Forelimb muscle (tissue), 1 donor: Measurements from ENCODE around the gene ZNF83. TPM values are rescaled to one million over a fixed set of nuclear protein-coding genes. Genes with fewer than 3 reads are reported as not detected.
"Not testable (repeated sequence)": the region's sequence is repeated elsewhere in the genome, so short reads cannot be mapped to it uniquely, and the experiment has no call there.

Source experiments
- DNase-seq: peaks from one replicate; pipeline ENCODE4 v3.0.0-alpha.2; 2013; ENCODE audit warnings: low read depth
- polyA plus RNA-seq: library from polyadenylated mRNA; unstranded; fragments of 120-200 nt; gene quantifications from one replicate; pipeline ENCODE4 v1.2.1, GENCODE V29; 2013; ENCODE audit not compliant: insufficient read length

ZNF83 gene
- polyA plus RNA-seq, 1 donor: 53.9 TPM

DNA sequence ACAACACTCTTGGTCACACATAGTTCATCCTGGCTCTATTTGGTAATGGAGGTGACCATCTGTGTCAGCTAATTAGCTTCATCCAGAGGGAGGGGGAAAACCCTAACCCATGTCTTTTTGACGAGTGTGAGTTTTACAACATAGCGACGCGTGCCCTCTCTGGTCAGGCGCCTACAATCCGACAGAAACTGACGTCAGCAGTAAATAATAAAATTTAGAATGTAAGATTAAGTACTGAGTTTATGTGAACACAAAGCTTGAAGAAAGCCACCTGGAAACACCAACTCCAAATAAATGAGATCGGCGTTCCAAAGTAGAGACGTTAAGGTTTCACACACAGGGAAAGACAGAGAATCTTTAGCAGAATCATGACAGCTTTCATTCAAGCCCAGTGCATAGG is 1.8 kb upstream of the ZNF83 start:
- no peak for DNase-seq

DNA sequence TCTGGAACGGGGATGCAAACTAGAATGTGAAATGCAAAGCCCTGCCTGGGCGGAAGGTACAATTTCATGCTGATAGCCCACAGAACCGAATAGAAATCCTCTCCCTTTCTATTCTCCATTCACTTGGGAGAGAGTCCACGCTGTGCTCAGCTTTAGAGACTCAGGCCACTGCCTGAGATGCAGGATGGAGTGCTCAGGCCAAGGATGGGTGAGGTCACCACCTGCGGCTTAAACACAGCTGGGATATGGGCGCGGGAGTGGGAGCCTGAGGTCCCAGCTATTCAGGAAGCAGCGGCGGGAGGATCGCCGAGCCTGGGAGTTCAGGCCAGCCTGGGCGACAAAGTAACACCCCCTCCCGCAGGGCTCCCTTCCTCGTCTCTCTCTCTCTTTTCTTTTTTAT is 446 bp upstream of the ZNF83 start:
- peak; percentile 5 for DNase-seq

DNA sequence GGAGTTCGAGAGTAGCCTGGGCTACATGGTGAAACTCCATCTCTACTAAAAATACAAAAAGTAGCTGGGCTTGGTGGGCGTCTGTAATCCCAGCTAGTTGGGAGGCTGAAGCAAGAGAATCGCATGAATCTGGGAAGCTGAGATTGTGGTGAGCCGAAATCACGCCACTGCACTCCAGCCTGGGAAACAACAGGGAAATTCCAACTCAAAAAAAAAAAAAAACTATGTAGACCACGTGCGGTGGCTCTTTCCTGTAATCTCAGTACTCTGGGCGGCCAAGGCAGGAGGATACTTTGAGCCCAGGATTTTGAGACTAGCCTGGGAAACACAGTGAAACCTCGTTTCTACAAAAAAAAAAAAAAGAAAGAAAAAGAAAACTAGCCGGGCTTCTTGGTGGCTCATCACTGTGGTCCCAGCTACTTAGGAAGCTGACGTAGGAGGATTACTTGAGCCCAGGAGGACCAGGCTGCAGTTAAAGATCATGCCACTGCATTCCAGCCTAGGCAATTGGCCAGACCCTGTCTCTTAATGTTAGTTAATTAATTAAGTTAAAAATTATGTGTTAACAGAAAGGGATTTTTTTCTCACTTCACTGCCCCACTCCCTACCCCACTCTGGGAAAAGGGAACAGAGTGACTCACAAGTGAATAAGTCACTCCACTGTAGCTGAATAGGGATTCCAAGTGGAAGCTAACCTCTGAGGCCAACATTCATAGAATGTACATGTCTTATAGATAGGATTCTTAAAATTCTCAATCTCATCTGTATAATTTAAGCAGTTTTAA is 2.2 kb downstream of the ZNF83 start:
- DNase-seq: no peak

DNA sequence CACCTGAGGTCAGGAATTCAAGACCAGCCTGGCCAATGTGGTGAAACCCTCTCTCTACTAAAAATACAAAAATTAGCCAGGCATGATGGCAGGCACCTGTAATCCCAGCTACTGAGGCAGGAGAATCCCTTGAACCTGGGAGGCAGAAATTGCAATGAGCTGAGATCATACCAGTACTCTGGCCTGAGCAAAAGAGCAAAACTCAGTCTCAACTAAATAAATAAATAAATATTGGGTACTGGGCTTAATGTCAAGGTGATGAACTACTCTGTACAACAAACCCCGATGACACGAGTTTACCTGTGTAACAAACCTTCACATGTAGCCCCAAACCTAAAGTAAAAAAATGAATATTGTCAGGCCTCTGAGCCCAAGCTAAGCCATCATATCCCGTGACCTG is 10.7 kb downstream of the ZNF83 start:
- DNase-seq: not testable (repeated sequence)

DNA sequence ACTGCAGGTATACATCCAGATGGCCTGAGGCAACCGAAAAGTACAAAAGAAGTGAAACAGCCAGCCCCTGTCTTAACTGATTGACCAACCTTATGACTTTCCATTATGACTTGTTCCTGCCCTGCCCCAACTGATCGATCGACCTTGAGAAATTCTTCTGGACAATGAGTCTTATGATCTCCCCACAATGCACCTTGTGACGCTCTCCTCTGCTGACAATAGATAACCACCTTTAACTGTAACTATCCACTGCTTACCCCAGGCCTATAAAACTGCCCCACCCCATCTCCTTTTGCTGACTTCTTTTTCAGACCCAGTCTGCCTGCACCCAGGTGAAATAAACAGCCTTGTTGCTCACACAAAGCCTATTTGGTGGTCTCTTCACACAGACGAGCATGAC is 11.2 kb downstream of the ZNF83 start:
- DNase-seq: no peak

DNA sequence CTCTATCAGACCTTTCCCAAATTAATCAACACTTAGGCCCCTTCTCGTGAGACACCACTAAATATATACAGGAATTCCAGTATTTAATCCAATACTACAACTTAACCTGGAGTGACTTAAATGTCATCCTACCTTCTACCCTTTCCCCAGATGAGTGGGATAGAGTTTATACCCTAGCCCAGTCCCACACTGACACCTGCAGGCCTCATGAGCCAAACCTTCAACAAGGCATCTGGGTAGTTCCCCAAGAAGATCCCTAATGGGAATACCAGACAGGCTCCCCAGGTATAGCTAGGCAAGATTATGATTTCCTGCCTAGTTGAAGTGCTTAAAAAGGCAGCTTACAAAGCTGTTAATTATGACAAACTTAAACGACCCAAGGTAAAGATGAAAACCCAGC is 15.9 kb downstream of the ZNF83 start:
- no peak for DNase-seq

DNA sequence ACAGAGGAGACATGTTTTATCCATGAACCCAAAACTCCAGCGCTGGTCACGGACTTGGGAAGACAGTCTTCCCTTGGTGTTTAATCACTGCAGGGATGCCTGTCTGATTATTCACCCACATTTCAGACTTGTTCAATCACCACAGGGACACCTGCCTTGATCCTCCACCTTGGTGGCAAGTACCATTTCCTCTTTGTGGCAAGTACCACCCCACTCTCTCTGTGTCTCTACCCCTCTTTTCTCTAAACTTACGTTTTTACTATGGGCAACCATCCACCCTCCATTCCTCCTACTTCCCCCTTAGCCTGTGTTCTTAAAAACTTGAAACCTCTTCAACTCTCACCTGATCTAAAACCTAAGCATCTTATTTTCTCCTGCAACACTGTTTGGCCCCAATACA is 16.8 kb downstream of the ZNF83 start:
- no peak for DNase-seq

DNA sequence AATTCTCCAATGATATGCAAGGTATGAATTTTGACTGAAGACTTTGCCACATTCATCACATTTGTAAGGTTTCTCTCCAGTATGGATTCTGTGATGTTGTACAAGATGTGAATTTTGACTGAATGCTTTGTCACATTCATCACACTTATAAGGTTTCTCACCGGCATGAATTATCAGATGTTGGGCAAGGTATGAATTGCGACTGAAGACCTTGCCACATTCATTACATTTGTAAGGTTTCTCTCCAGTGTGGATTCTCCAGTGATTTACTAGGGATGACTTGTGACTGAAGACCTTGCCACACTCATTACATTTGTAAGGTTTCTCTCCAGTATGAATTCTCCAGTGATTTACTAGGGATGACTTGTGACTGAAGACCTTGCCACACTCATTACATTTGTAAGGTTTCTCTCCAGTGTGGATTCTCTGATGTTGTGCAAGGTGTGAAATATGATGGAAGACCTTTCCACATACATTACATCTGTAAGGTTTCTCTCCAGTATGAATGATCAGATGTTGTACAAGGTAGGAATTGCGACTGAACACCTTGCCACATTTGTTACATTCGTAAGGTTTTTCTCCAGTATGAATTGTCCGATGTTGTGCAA is 24.8 kb downstream of the ZNF83 start:
- no peak for DNase-seq

DNA sequence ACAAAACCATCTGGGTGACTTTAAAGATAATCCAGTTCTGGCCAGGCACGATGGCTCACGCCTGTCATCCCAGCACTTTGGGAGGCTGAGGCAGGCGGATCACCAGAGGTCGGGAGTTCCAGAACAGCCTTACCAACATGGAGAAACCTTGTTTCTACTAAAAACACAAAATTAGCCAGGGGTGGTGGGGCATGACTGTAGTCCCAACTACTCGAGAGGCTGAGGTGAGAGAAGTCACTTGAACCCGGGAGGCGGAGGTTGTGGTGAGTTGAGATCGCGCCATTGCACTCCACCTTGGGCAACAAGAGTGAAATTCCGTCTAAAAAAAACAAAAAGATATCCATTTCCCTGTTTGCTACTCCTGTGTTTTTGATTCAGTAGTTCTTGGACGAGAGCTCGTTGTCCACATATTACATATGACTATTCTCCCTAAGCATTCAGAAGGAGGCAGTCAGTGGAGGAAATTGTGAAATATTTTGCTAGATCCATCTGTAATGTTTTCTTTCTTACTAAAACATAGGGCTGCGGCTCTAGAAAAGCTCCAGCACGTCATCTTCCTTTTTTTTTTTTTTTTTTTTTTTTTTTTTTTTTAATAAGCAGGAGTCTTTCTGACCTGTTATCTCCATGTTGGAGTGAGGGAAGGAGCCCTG is 34.5 kb downstream of the ZNF83 start:
- no peak for DNase-seq

DNA sequence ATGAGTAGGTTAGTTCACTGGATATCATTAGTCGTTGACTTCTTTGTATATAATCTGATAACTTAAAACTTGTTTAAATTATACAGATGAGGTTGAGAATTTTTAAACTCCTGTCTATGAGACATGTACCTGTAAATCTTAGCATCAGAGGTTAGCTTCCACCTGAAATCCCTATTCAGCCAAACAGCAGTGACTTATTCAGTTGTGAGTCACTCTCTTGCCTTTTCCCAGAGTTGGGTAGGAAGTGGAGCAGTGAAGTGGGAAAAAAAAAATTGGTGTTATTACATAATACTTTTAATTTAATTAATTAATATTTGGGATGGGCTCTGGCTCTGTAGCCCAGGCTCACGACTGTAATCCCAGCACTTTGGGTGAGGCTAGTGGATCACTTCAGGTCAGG is 35.2 kb downstream of the ZNF83 start:
- DNase-seq: no peak

DNA sequence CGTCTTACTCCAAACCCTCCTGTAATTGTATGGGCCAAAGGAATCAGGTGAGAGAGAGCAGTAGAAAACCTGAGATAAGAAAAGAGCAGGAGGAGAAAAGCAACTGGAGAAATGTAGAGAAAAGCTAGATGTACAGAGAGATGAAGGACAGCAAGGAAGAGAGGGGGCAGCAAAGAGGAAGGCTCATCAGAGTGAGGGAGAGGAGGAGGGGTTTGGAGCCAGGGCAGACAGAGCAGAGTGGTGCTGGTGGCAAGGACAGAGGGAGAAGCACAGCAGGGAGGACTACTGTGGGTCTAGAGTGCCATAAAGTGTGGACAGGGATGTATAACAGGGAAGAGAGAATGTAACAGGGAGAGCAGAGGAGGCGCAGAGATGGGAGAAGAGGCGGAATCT is 36.2 kb downstream of the ZNF83 start:
- not testable (repeated sequence) for DNase-seq

DNA sequence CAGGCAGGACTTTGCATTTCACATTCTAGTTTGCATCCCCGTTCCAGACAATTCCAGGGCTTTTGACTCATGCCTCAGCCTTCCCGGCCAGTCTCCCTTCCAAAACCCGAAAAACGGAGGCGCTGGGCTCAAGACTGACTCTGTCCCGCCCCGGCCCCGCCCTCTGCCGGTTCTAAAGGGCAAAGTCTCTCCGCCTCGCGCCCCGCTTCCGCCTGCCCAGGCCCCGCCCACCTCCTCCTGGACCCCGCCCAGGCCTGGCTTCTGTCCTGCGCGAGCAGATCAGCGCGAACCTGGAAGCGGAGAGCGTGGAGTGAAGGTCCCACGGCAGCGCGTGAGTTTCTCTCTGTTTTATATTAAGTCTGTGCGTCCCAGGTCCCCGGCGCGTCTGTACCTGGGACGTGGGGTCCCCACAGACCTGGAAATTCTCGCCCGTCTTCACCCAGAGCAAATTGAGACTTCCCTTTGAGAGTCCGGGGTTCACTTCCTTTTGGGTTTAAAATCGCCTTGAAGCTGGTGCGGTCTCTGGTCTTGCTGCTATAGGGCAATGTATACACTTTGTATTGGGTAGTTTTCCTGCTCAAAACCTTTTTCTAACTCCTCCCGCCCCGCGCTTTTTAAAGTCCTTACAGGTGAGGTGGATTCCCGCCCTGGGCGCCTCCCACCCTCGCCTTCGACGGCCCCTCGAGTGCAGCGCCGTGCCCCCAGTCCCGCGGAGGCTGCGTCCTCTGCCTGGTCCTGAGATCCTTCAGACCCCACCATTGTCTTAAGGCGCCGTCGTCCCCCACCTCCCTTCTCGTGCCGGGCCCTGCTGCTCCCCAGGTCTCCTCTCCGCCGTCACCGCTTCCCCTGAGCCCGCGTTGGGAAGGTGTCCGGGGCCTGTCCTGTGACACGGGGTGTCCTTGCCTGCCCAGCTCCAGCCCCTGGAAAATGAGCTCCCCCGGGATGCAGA is 36.9 kb downstream of the ZNF83 start:
- peak; percentile 36 for DNase-seq

DNA sequence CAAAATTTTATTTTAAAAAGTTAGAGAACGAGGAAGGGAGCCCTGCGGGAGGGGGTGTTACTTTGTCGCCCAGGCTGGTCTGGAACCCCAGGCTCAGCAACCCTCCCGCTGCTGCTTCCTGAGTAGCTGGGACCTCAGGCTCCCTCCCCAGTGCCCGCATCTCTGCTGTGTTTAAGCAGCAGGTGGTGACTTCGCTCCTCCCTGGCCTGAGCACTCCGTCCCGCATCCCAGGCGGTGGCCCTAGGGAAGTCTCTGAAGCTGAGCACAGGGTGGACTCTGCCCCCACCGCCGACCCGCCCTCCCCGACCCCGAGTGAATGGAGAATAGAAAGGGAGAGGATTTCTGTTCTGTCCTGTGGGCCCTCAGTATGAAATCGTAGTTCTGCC is 37.5 kb downstream of the ZNF83 start:
- no peak for DNase-seq

DNA sequence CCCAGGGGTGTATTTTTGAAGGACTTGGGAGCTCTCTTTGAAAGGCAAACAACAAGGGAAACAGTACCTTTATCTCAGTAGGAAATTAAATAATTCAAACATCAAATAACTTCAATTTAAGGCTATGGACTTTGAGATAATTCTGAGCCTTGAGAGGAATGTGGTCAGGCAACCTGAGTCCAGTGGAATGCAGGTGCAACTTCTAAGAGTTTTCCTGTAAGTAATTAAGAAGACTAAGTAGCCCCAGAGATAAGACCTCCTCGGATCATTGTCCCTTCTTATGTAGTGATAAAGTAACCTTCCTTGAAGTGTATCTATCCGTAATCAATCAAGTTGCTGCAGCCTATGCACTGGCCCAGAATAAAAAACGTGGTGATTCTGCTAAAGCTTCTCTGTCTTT is 38.9 kb downstream of the ZNF83 start:
- no peak for DNase-seq

DNA sequence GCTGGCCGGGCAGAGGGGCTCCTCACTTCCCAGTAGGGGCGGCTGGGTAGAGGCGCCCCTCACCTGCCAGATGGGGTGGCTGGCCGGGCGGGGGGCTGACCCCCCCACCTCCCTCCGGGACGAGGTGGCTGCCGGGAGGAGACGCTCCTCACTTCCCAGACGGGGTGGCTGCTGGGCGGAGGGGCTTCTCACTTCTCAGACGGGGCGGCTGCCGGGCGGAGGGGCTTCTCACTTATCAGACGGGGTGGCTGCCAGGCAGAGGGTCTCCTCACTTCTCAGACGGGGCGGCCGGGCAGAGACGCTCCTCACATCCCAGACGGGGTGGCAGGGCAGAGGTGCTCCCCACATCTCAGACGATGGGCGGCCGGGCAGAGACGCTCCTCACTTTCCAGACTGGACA is 44.7 kb downstream of the ZNF83 start:
- not testable (repeated sequence) for DNase-seq

DNA sequence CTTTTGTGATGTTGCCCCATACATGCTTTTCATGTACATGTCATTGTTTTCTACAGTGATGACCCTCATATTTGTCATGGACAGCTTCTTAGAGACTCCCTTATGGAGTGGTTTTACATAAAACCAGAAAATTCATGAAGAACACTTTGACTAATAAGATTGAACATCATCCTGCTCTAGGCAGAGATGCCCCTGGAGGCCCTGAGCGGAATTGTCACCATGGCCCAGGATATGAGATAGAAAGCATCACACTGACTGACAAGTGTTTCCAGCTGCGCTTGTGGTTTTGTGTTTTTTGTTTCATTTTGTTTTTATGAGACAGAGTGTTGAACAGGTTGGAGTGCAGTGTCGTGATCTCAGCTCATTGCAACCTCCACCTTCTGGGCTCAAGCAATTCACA is 45.9 kb downstream of the ZNF83 start:
- DNase-seq: no peak

DNA sequence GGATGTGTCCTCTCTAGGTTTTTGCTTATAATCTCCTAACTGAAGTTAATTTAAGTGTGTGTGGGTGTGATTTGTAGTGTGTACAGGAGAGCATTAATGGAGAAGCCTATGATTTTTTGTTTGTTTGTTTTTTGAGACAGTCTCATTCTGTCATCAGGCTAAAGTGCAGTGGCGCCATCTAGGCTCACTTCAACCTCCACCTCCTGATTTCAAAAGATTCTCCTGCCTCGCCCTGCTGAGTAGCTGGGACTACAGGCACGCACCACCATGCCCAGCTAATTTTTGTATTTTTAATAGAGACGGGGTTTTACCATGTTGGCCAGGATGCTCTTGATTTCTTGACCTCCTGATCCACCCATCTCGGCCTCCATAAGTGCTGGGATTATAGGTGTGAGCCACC is 47.4 kb downstream of the ZNF83 start:
- DNase-seq: no peak

DNA sequence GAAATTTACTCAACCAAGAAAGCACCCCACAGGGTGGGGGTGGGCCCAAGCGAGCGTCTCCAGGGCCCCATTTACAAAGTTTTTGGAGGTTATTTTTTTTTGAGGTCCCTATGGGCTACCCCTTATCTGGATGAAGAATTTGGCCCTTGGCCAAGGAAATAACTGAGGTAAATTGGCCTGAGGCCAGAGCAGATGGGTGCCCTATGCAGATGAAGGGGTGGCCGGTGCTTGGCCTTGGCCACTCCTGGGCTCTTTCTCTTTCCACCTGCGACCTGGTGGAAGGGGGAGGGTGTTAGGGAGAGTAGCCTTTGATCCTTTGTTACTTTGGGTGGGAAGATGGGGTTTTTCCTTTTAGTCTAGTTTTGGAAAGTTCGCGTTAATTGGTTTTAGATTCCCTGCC is 52.6 kb downstream of the ZNF83 start:
- DNase-seq: no peak

DNA sequence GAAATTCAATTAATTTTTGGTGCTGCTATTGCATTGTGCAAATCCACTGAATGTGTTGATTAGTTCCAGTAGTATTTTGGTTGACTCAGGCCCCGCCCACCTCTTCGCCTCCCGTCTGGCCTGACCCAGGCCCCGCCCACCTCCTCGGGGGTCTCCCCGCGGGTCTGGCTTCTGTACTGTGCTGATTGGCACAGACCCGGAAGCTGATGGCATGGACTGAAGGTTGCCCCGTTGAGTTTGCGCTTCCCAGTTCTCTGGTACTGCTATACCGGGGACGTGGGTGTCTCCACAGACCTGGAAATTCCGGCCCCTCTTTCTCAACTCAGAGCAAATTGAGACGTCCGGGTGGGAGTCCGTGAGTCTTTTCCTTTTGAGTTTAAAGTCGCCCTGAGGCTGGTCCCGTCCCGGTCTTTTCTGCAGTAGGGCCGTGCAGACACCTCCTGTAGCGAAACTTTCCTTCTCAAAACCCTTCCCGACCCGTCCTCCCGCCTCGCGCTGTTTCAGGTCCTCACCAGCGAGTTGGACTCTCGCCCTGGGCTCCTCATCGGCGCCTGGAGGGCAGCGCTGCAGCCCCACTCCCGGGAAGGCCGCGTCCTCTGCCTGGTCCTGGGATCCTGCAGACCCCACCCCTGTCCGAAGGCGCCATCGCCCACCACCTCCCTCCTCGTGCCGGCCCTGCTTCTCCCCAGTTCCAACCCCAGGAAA is 53.3 kb downstream of the ZNF83 start:
- no peak for DNase-seq

DNA sequence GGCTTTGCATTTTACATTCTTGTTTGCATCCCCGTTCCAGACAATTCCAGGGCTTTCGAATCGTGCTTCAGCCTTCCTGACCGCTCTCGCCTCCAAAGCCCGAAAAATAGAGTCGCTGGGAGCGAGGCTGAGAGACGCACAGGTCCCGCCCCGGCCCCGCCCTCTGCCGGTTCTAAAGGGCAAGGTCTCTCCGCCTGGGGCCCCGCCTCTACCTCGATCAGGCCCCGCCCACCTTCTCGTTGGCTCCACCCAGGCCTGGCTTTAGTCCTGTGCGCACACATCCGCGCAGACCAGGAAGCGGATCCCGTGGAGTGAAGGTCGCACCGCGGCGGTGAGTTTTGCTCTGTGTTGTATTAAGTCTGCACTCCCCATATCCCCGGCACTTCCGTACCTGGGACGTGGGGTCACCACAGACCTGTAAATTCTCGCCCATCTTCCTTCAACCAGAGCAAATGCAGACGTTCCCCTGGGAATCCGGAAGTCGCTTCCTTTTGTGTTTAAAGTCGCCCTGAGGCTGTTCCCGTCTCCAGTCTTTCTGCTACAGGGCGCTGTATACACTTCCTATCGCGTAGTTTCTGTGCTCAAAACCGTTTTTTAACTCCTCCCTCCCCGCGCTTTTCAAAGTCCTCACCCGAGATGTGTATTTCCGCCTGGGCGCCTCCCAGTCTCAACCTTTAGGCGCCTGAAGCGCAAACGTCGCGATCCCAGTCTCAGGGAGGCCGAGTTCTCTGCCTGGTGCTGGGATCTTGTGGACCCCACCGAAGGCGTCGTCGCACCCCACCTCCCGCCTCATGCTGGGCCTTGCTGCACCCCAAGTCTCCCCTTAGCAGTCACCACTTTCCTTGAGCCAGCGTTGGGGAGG is 67.9 kb downstream of the ZNF83 start, which contains the start of gene ZNF701:
Gene ZNF701, plus strand, starts transcription at position 288 of the 862 bp plus-strand sequence. CDS start 3,861 bp downstream, outside the sequence.
- DNase-seq: peak; percentile 60
